ENCODE results near the gene MAFG.

Gene MAFG

DNA sequence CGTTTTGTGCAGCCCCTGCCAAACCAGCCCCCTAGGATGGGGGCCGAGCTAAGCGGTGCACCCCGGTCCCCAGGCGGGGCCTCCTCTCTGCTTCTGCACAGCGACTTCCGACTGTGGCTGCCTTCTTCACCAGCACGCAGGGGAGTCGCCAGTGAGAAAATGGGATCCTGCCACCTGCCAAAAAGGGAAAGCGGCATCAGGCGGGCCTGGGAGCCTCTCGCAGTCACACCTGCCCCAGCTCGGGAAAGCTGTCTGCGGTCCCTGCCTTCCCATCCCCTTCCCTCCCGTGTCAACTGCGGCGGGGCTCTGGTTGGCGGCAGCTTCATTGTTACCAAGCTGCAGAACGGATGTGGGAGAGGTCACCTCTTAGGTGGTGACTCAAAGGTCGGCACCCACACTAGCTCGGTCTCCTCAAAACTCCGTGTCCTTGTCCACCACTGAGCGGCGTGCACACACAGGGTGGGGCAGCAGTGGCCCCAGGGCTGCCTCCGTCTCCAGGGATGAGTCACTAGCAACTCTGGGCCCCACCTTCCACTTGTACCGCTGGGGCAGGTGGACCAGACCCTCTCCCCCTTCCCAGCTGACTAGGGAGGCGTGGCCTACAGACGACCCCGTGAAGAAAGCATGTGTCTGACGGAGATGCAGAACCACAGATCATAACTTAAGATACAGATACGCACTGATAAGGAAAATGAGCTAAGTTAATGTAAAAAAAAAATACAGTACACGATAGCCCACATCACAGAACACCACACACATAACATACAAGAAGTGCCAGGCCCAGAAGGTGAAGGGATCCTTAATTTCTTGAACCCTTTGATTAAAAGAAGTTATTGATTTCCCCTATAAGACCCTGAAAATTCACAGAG lies 14.9 kb downstream of the MAFG start:
- Histone ChIP-seq H3K27ac (no peak overlapping the region), H3K4me3 (no peak overlapping the region), H3K4me2 (peak overlapping the region in 1 of 11 experiments; percentile 64; a peak in 1 of 22 replicates), H3K9ac (0 out of 22 replicates have a peak overlapping the region, but pooled peaks of 1 of the 11 experiments have one; percentile 24), H3K4me1 (peaks cover 27 to 64% (median 46%) of the 10 kb centered on the region in 10 experiments), H3K9me3 (replicated peaks in 1 of 11) (no peaks in the 10 kb centered on the region), H3K27me3 (no peaks in the 10 kb centered on the region), H3K36me3 (peaks cover 46 to 73% (median 62%) of the 10 kb centered on the region in 11 experiments), H4K20me1 (peaks cover 57 to 95% (median 81%) of the 10 kb centered on the region in 11 experiments)
- no peak for TF ChIP-seq Cebpa-rat (IDR thresholded peaks at IDR 0.05)

DNA sequence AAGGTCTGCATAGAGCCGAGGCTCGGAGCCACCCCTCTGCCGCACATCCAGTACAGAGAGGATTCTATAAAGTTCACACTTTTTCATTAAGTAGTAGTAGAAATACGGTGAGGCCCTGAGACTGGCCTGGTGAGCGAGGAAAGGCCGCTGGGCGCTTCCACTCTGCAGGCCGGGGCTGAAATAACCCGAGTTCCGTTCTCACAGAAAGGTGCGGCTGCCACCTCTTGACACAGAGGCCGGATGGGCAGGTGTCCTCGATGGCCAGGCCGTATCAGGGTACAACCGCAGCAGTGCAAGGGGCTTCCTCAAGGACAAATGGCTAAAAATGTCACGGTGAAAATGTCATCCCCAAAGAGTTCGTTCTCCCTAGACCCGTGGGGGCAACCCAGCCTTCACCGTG lies 15.6 kb downstream of the MAFG start:
- H3K4me3 ChIP-seq: peak overlapping the region in 2 of 10 experiments; percentile 20 to 21; a peak in 1 of 20 replicates
- TF ChIP-seq Cebpa-rat (IDR thresholded peaks at IDR 0.05): no peak
- peaks cover 46 to 80% (median 69%) of the 10 kb centered on the region in 11 experiments for H3K36me3 ChIP-seq
- peak overlapping the region; percentile 7 to 82 (median 64); a peak in 16 of 22 replicates for H3K4me2 ChIP-seq
- H3K27ac ChIP-seq: no peak overlapping the region
- H3K9me3 ChIP-seq (replicated peaks in 1 of 11): no peaks in the 10 kb centered on the region
- peaks cover 25 to 67% (median 42%) of the 10 kb centered on the region in 10 experiments for H3K4me1 ChIP-seq
- H3K27me3 ChIP-seq: no peaks in the 10 kb centered on the region
- peaks cover 52 to 95% (median 81%) of the 10 kb centered on the region in 11 experiments for H4K20me1 ChIP-seq
- H3K9ac ChIP-seq: no peak overlapping the region

DNA sequence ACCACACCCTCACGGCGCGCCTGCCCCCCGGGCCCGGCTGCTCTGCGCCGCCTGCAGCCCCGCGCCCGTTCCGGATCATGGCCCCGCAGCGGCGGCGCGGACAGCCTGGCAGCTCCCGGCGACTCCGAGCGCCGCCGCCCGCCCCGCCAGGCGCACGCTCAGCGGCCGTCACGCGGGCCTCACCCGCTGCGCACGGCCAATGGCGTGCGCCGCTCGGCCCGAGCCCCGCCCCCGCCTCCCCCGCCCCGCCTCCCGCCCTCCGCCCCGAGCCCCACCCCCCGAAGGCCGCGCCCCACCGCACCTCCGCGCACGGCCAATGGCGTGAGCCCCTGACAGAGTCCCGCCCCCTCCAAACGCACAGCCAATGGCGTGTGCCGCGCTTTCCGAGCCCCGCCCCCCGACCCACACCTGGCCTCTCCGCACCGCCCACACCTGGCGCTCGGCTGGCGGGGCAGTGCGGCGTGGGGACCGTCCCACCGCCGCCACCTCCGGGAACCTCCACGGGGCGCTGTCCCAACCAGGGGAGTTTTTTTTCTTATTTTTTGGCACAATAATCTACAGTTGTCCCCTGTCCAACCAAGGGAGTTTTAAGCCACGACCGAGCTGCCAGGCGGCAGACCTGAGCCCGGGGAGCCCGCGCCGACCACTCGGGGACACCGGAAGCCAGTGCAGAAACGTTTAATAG lies 16.1 kb downstream of the MAFG start, which contains the start of gene PCYT2:
PCYT2 (minus strand) TSS at position 123 of the 685 bp plus-strand sequence; CDS start at position 79, 44 bp downstream.
- Histone ChIP-seq H3K4me3 (peak within 1 kb of the TSS; percentile 69 to 95 (median 86)), H3K4me1 (peaks cover 20 to 64% (median 37%) of the 10 kb centered on the region in 10 experiments), H3K4me2 (peak within 1 kb of the TSS; percentile 82 to 100 (median 96)), H3K27ac (peak within 1 kb of the TSS in 9 of 11 experiments; percentile 35 to 63 (median 56); a peak in 16 of 22 replicates), H3K27me3 (no peaks in the 10 kb centered on the region), H3K9ac (peak within 1 kb of the TSS; percentile 71 to 88 (median 82)), H4K20me1 (peaks cover 46 to 95% (median 80%) of the 10 kb centered on the region in 11 experiments), H3K36me3 (peaks cover 52 to 80% (median 73%) of the 10 kb centered on the region in 11 experiments), H3K9me3 (replicated peaks in 1 of 11) (no peaks in the 10 kb centered on the region)
- no peak for TF ChIP-seq Cebpa-rat (IDR thresholded peaks at IDR 0.05)

DNA sequence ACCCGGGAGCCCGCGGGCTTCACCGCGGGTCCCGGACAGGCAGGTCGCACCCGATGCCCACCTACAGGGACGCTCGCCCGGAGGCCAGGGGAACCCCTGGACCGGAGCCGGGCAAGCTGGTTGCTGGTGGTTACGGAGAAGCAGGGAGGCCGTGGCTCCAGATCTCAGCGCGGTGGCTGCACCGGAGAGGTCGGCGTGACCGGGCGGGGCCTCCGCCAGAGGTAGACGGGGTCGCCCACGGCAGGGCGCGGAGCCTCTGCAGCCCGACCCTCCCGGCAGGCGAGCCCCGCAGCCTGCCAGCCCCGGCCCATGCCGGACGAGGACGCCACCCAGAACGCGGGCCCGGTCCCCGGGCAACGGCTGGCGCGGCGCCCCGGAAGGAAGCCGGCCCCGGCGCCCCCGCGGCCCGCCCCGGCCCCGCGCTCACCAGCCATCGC lies 16.7 kb downstream of the MAFG start:
- Histone ChIP-seq H3K4me1 (peaks cover 14 to 59% (median 35%) of the 10 kb centered on the region in 10 experiments), H3K4me3 (peak overlapping the region; percentile 69 to 95 (median 86)), H3K4me2 (peak overlapping the region; percentile 82 to 100 (median 96)), H3K27me3 (no peaks in the 10 kb centered on the region), H3K9me3 (replicated peaks in 1 of 11) (no peaks in the 10 kb centered on the region), H4K20me1 (peaks cover 40 to 95% (median 79%) of the 10 kb centered on the region in 11 experiments), H3K36me3 (peaks cover 53 to 81% (median 73%) of the 10 kb centered on the region in 11 experiments), H3K27ac (peak overlapping the region in 9 of 11 experiments; percentile 35 to 63 (median 56); a peak in 16 of 22 replicates), H3K9ac (peak overlapping the region; percentile 71 to 88 (median 82))
- TF ChIP-seq Cebpa-rat (IDR thresholded peaks at IDR 0.05): no peak

DNA sequence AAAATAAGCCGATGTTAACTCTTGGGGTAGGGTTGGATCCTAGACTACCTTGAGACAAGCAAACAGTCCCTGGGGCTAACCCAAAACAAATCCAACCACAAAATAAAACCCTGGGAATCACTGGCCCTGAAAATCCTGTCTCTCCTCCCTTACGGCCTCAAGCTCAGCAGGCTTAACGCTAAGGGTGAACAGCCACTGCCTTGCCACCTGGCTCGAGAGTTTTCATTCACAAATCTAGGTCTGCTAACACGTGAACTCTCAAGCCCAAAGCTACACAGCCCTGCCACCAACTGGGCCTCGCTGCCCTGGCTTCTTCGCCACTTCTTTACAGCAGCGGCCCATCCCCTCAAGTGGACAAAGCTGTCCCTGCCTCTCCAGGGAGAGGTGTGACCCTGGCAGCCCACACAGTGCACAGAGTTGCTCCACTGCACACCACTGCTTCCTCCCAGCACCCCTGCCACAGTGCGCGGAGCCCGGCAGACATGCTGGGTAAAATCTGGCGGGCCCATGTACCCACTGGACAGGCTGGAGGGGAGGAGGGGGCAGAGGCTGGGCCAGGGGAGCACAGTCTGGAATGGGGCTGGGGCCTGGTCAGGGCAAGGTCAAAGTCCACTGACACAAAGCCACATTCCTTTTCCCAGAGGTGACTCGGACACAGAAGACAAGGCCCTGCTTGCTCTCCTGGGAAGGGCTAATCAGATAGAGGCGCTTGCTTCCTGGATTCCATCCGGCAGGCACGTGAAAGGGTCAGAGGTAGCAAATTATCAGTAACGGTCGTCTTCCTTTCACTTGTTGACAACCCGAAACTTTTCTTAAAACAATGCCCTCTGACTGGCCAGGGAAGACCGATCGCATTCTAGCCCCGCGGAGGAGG lies 17.3 kb downstream of the MAFG start:
- H3K4me1 ChIP-seq: peaks cover 13 to 59% (median 39%) of the 10 kb centered on the region in 10 experiments
- peaks cover 48 to 81% (median 69%) of the 10 kb centered on the region in 11 experiments for H3K36me3 ChIP-seq

DNA sequence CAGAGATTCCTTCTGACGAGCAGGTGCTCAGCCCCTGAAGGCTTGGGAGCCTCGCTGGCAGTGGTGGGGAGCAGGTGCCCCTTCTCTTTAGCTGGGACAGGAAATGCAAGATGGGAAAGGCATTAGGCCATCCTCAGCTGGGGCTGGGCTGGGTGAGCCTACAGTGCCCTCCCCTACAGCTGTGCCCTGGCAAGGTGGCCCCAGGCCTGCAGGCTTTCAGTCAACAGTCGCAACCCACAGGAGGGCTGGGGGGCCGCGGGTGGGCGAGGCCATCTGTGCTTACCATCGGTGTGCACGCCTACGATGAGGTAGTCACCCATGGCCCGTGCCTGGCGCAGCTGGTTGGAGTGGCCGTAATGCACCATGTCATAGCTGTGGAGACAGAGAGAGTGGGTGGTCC lies 18.3 kb downstream of the MAFG start:
- Histone ChIP-seq H3K9me3 (replicated peaks in 1 of 11) (no peaks in the 10 kb centered on the region), H3K9ac (peak overlapping the region in 7 of 11 experiments; percentile 77 to 88 (median 84); a peak in 8 of 22 replicates), H3K27ac (no peak overlapping the region), H3K36me3 (peaks cover 42 to 81% (median 62%) of the 10 kb centered on the region in 11 experiments), H3K4me3 (no peak overlapping the region), H3K4me2 (peak overlapping the region; percentile 82 to 100 (median 96); a peak in 17 of 22 replicates), H3K4me1 (peaks cover 20 to 64% (median 48%) of the 10 kb centered on the region in 10 experiments), H3K27me3 (peaks cover 0 to 7% (median 3%) of the 10 kb centered on the region in 11 experiments; a peak in 9 of 22 replicates), H4K20me1 (peaks cover 29 to 95% (median 79%) of the 10 kb centered on the region in 11 experiments; a peak in 21 of 22 replicates)
- no peak for TF ChIP-seq Cebpa-rat (IDR thresholded peaks at IDR 0.05)

More for the DNA sequence above, 17.3 kb downstream of the MAFG start:
- TF ChIP-seq Cebpa-rat (IDR thresholded peaks at IDR 0.05): no peak
- Histone ChIP-seq H3K4me2 (peak overlapping the region; percentile 82 to 100 (median 96)), H3K9me3 (replicated peaks in 1 of 11) (no peaks in the 10 kb centered on the region), H4K20me1 (peaks cover 34 to 95% (median 79%) of the 10 kb centered on the region in 11 experiments), H3K4me3 (peak overlapping the region; percentile 69 to 95 (median 86)), H3K27me3 (no peaks in the 10 kb centered on the region), H3K9ac (peak overlapping the region; percentile 71 to 88 (median 82)), H3K27ac (peak overlapping the region in 9 of 11 experiments; percentile 35 to 63 (median 56); a peak in 16 of 22 replicates)

DNA sequence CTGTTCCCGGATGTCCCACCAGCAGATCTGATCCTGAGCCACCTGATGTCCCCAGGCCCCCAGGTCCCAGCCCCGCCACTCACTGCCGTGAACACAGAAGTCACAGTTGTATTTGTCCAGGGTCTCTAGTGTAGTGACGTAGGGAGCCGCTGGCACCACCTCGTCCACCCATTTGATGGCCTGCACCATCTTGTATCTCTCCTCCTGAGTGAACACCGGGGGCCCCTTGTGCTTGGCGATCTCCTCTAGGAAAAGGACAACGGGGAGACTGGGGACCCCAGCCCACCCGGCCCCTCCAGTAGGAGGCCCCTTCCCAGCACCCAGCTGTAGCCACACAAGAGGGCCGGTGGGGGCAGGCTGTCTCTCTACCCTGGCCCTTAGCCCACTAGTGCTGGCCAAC lies 18.7 kb downstream of the MAFG start:
- no peak for TF ChIP-seq Cebpa-rat (IDR thresholded peaks at IDR 0.05)
- Histone ChIP-seq H3K4me3 (no peak overlapping the region), H3K4me1 (peaks cover 20 to 67% (median 49%) of the 10 kb centered on the region in 10 experiments), H3K9me3 (replicated peaks in 1 of 11) (no peaks in the 10 kb centered on the region), H3K36me3 (peaks cover 42 to 81% (median 61%) of the 10 kb centered on the region in 11 experiments), H3K4me2 (peak overlapping the region in 3 of 11 experiments; percentile 15 to 100 (median 100); a peak in 4 of 22 replicates), H4K20me1 (peaks cover 26 to 95% (median 79%) of the 10 kb centered on the region in 11 experiments; a peak in 21 of 22 replicates), H3K27me3 (peaks cover 2 to 11% (median 8%) of the 10 kb centered on the region in 11 experiments; a peak in 21 of 22 replicates), H3K9ac (peak overlapping the region in 2 of 11 experiments; percentile 10 to 85; a peak in 2 of 22 replicates), H3K27ac (no peak overlapping the region)
